Stimulated activated CD4-positive, alpha-beta T cell treated with anti-CD3 and anti-CD28 coated beads, TNF-alpha, amount 100 ng/mL, for 1 hour (primary cell): Measurements from ENCODE around the gene CD200.
A peak's percentile ranks its signal among the peaks of the same experiment; 100 is the strongest.
"Not testable (repeated sequence)": the region's sequence is repeated elsewhere in the genome, so short reads cannot be mapped to it uniquely, and the experiment has no call there.

Experiments
- DNase-seq, 3 donors: peaks; one replicate each; pipeline ENCODE4 v3.0.0-alpha.2; 2020; ENCODE audit warnings: low read depth in 3 of 3, low spot score in 1 of 3

CD200 gene

GRCh38 chr3:112357930-112358780 lies 25.2 kb downstream of the CD200 start:
- DNase-seq: peak in 1 of 3 donors; percentile 9

DNA sequence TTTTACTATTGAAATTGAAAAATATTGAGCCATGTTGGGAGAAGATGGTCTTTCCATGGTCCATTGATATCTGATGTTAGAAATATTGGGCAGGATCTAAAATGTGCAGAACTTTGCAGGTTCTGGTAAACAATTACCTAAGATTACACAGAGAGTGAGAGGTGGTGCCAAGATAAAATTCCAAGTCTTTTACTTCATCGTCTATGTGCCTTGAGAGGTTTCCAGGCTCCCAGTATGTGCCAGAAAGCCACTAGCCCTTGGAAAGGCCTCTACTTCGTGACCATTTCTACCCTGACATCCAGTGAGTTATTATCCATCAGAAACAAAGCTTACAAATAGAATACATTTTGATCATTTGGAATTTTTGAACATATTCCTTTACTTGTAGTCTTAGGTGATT lies 27.6 kb downstream of the CD200 start:
- DNase-seq: no peak

- no peak for DNase-seq
These were observed 29.3 kb downstream of the CD200 start for GRCh38 chr3:112362221-112362620.

- no peak for DNase-seq
These were observed 31.3 kb downstream of the CD200 start for GRCh38 chr3:112364291-112364690.

- no peak for DNase-seq
These were observed 32.1 kb downstream of the CD200 start for GRCh38 chr3:112365035-112365434.

DNA sequence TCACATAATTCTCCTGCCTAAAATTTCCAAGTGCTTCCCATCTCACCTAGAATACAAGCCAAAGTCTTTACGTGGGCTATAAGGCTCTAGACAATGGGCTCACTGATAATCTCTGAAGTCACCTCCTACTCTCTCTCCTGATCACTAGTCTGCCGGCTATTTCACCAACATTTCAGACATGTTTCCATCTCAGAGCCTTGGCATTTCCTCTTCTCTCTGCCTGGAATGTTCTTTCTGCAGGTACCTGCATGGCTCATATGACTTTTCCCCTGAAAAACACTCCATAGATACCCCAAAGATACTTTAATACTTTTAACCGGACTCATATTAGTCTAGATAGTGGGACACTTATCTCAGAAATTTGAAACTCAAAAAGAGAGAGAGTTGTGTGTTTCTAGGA lies 32.7 kb downstream of the CD200 start:
- DNase-seq: no peak

DNA sequence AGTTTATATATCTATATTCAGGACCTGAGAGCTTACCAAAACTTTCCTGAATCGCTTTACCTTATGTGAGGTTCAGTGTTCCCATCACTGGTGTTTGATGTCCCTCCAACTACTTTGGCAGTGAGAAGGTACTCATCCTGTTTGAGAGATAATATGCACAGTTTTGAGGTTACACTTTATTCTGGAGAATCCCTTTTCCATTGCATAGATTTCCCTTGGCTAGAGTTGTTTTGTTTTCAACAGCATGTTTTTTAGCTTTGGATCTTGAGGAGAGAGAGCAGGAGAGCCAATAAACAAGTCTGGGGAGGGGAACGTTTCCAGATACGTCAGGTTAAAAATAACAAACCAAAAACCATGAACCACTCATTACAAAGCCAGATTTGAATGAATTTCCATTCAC lies 33.6 kb downstream of the CD200 start:
- DNase-seq: no peak

DNA sequence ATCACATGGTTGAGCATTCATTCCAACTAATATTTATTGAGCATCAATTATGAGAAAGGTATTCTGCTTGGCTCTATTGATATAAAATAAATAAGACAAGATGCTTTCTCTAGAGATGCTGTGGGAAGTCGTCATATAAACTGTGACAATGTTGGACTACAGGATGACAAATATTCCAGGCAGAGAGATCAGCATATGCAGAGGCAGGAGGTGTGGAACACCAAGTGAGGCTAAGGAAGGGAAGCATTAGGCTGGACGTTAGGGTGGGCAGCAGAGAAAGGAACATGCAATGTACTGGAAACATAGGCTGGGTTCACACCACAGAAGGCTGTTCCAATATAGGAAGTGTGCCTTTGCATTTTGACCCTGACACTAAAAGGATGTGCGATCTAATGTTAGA lies 38.6 kb downstream of the CD200 start:
- no peak for DNase-seq

DNA sequence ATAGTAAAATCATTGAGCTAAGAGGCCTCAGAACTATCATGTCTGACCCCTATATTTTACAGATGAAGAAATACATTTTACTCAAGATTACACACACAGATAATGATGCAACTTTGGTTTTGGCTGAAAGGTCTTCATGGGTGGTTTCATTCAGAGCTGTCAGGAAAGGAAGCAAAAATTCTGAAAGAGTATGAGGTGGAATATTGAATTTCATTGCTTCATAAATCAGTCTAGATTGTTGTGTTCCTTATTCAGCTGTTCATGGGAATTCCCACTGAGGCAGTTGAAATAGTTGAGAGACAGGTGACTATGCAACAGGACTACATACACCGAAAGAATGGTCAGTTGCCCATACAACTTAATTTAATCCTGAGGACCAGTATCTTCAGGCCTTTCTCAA lies 39.4 kb downstream of the CD200 start:
- no peak for DNase-seq

DNA sequence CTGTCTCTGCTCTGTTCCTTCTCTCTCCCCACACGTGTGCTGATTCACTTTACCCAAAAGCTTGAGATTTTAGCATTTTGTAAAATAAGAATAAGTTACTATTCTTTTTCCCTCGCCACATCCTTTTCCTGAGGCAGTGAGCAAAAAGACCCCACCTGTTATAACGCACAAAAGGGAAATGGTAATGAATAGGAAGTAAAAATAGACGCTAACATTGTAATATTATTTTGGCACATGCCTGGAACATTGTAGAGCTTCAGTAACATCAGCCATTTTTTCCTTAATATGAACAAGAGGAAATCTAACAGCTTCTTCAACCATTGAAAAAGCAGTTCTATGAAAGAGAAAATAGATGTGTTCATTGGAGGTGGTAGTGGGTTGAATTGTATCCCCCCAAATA lies 40.5 kb downstream of the CD200 start:
- no peak for DNase-seq

DNA sequence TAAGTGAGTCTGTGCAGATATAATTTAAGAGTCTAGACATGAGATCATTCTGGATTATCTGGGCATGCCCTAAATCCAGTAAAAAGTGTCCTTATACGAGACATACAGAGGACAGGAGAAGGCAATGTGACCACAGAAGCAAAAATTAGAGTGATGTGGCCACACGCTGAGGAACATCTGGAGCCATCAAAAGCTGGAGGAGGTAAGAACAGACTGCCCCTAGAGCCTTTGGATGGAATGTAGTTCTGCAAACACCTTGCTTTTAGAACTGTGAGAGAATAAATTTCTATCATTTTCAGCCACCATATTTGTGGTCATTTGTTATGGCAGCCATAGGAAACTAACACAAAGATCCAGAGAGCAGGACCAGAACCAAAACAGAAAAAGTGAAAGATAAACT lies 41.0 kb downstream of the CD200 start:
- DNase-seq: no peak

DNA sequence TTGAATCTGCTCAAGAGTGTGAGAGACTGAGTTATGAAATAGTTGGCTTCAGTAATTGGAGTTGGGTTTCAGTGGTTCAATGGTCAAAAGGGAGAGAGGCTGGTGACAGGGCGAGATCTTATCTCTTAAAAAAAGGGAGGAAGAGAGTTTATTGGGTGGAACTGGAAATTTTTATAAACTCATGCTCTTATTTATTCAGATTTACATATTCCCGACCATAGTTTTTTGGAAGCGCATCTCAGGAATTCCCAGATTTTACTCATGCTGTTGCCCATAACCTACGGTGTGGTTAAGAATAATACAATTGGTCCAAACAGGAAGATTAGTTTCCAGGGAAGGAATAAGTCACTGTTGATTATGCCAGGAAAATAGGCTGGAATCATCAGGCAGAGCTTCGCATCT lies 41.4 kb downstream of the CD200 start:
- DNase-seq: no peak

- DNase-seq: no peak
These were observed 42.2 kb downstream of the CD200 start for GRCh38 chr3:112375117-112375516.

GRCh38 chr3:112376241-112376911 lies 43.4 kb downstream of the CD200 start:
- no peak for DNase-seq

- no peak for DNase-seq
These were observed 44.0 kb downstream of the CD200 start for GRCh38 chr3:112376992-112377391.

GRCh38 chr3:112377568-112378071 lies 44.7 kb downstream of the CD200 start:
- DNase-seq: no peak

DNA sequence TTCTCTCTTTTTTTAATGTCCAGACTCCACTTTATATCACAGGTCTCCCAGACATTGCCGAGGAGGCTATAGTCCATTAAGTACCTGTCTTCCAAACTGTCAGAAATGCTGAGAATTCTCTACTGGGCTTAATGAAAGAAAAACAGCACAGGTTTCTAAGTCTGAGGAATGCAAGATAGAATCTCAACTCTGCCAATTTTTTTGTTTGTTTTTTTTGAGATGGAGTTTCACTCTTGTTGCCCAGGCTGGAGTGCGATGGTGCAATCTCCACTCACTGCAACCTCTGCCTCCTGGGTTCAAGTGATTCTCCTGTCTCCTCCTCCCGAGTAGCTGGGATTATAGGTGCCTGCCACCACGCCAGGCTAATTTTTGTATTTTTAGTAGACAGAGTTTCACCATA lies 45.4 kb downstream of the CD200 start:
- not testable (repeated sequence) for DNase-seq

DNA sequence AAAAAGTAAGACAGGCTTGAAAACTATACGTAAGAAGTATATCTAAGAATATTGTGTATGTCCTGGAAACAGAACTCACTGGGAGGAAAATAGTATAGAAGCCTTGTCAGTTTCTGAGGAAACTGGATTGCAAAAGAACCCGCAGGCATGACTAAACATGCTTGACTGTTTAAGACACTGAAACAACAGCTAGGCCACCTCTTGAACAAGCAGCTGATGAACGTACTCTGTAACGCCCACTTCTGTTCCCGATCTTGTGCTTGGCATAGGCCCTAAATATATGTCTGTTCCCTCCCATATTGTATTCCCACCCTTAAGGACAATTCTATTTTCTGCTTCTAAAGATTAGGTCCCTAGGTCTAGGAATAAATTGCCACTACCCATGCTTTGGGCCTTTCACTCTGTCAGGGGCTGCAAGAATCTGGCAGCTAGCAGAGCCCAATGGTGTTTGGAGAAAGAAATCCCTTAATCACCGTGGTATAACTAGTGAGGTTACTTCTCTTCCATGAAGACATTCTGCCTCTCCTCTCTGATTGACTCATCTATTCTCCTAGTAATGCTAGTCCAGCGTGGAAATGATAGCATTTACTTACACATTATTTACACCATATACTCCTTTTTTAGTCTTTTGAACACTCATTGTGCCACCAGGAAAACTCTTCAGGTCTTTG lies 46.2 kb downstream of the CD200 start:
- DNase-seq: no peak

GRCh38 chr3:112381673-112382542 lies 49.0 kb downstream of the CD200 start:
- DNase-seq: no peak

- DNase-seq: no peak
These were observed 49.7 kb downstream of the CD200 start for GRCh38 chr3:112382543-112383160.

DNA sequence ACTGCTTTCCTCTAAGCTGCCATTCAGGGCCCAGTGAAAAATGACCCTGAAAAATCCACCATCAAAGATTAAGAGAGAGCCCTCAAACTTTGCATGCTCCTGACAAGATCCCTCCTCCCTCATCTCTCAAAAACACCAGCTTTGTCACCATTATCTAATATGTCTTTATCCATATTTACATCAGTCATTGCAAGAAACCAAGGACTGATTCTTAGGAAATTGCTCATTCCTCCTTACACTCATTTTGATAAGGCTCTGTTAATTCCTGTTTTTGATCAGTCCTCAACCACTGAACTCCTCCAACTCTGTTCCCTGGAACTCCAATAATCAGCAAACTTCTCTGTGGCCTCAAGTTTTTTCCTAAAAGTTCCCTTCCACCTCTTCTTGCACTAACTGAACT lies 51.8 kb downstream of the CD200 start:
- no peak for DNase-seq
